ENCODE data around the gene MED13L.

Gene MED13L

GRCh38 chr12:116071555-116072230, 205.8 kb downstream of the MED13L start:
- no peak for DNase-seq

GRCh38 chr12:116070444-116070843, 207.0 kb downstream of the MED13L start:
- no peak for DNase-seq

GRCh38 chr12:116069943-116070342, 207.6 kb downstream of the MED13L start:
- DNase-seq: no peak

GRCh38 chr12:116068853-116069252, 208.6 kb downstream of the MED13L start:
- DNase-seq: no peak

GRCh38 chr12:116068371-116068770, 209.1 kb downstream of the MED13L start:
- DNase-seq: no peak

GRCh38 chr12:116067892-116068291, 209.6 kb downstream of the MED13L start:
- no peak for DNase-seq

GRCh38 chr12:116066381-116067230, 210.9 kb downstream of the MED13L start:
- DNase-seq: peak; percentile 47

GRCh38 chr12:116065606-116066005, 211.9 kb downstream of the MED13L start:
- no peak for DNase-seq

GRCh38 chr12:116064493-116064892, 213.0 kb downstream of the MED13L start:
- DNase-seq: no peak

- DNase-seq: no peak
These were observed 214.8 kb downstream of the MED13L start for GRCh38 chr12:116062698-116063097.

- DNase-seq: no peak
These were observed 216.7 kb downstream of the MED13L start for GRCh38 chr12:116060764-116061163.

GRCh38 chr12:116059904-116060303, 217.6 kb downstream of the MED13L start:
- DNase-seq: no peak

- no peak for DNase-seq
These were observed 218.9 kb downstream of the MED13L start for GRCh38 chr12:116058574-116058973.

GRCh38 chr12:116057356-116057755, 220.1 kb downstream of the MED13L start:
- no peak for DNase-seq

GRCh38 chr12:116055895-116056607, 221.4 kb downstream of the MED13L start:
- no peak for DNase-seq

GRCh38 chr12:116054280-116054679, 223.2 kb downstream of the MED13L start:
- DNase-seq: no peak

- no peak for DNase-seq
These were observed 223.9 kb downstream of the MED13L start for GRCh38 chr12:116053479-116054200.

- DNase-seq: no peak
These were observed 227.2 kb downstream of the MED13L start for GRCh38 chr12:116050275-116050674.

- no peak for DNase-seq
These were observed 228.6 kb downstream of the MED13L start for GRCh38 chr12:116048879-116049278.

- DNase-seq: no peak
These were observed 231.5 kb downstream of the MED13L start for GRCh38 chr12:116046039-116046438.

- no peak for DNase-seq
These were observed 232.3 kb downstream of the MED13L start for GRCh38 chr12:116045150-116045549.

- DNase-seq: no peak
These were observed 233.6 kb downstream of the MED13L start for GRCh38 chr12:116043659-116044535.

Data from CD4-positive, alpha-beta T cell treated with Interferon gamma for 1 hour (primary cell).